HG03135 (cell line): ENCODE data around the gene KIAA1755.

Source experiments
- ATAC-seq: cut with Tn5 transposase; IDR thresholded peaks from one replicate; pipeline ENCODE4 v1.9.1; 2021; ENCODE audit warnings: mild to moderate bottlenecking, moderate library complexity; ENCODE audit not compliant: unreplicated experiment

KIAA1755 gene

DNA sequence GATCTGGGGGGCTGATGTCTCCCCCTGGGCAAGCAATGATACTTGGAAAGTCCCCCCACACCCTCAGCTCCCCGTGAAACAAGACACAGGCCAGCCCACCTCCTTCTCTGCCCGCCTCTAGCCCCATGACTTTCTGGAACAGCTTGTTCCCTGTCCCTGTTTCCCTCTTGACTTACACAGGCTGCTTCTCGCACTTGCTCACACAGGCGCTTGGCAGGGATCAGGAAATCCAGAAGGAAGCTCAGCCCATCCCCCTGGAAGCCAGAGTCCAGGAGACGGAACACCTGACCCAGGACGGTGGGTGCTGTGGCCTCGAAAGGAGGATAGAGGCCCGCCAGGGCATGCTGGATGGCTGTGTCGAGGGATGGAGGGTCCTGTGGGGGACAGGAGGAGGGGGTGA, 14.8 kb downstream of the KIAA1755 start:
- ATAC-seq: no peak

GRCh38 chr20:38243709-38244020, 16.9 kb downstream of the KIAA1755 start:
- no peak for ATAC-seq

GRCh38 chr20:38242848-38243708, 17.5 kb downstream of the KIAA1755 start:
- no peak for ATAC-seq

GRCh38 chr20:38241201-38241600, 19.3 kb downstream of the KIAA1755 start:
- no peak for ATAC-seq

- no peak for ATAC-seq
These were observed 21.1 kb downstream of the KIAA1755 start for GRCh38 chr20:38239441-38239840.

- no peak for ATAC-seq
These were observed 21.7 kb downstream of the KIAA1755 start for GRCh38 chr20:38238829-38239228.

DNA sequence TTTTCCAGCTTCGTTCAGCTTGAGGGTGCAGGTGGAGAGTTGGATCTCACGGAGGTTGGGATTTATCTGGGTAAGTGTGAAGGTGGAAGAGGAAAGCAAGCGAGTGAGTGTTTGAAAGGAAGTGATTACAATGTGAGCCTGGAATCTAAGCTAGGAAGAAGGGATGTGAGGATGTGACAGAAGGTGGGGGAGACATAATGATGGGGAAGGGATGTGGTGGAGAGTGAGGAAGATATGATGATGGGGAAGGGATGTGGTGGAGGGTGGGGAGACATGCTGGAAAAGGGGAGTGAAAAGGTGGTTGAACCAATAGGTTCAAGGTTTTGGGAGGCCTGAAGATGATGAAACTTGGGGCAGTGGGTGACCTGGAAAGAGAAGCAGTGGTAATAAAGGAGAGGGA, 23.2 kb downstream of the KIAA1755 start:
- ATAC-seq: no peak

- ATAC-seq: no peak
These were observed 28.9 kb downstream of the KIAA1755 start for GRCh38 chr20:38231531-38232121.

- ATAC-seq: no peak
These were observed 29.5 kb downstream of the KIAA1755 start for GRCh38 chr20:38230957-38231526.

DNA sequence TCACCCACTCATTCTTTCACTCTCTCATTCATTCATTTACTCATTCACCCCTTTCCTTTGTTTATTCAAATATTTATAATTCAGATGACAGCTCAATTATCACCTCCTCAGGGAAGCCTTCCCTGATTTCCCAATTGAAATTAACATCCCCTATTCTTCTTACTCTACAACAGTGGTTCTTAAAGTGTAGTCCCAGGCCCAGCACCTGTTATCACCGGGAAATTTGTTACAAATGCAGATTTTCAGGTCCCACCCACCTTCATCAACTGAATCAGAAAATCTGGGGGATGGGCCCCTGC, 30.3 kb downstream of the KIAA1755 start:
- no peak for ATAC-seq

DNA sequence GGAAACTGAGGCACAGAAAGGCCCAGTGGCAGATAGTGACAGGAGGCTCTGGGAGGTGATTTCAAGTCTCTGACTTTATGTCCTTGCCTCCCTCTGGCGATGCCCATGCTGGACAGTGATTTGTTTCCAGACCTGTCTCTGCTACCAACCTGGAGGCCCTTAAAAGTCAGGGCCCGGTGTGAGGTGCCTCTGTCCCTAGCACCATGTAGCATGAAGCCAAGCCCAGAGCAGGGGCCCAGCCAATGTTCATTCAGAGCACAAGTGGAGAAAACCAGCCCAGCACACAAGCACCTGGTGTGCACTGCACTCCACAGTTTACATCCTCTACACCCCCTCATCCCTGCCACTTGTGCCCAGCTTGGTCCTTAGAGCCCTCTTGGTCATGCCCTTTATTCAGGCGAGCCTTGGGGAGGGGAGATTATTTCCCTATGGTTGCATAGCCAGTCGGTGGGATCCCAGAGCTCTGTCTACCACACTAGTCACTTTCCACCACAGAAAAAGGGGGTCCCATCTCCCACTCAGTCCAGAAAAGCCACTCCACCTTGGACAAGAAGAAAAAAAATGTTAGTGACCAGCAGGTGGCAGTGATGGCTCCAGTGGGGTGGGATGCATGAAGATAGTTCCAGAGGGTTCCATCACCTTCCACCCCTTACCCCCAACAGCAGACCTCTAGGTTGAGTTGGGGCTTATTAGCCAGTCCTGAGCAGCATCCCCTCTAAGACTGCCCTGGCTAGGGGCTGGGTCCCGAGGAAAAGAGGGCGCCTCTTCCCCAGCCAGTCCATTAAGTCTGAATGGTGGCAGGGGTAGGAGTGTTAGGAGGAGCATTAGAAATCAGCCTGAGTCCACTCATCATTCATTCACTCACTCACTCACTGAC, 30.9 kb downstream of the KIAA1755 start:
- no peak for ATAC-seq

GRCh38 chr20:38228436-38228835, 32.1 kb downstream of the KIAA1755 start:
- ATAC-seq: no peak

DNA sequence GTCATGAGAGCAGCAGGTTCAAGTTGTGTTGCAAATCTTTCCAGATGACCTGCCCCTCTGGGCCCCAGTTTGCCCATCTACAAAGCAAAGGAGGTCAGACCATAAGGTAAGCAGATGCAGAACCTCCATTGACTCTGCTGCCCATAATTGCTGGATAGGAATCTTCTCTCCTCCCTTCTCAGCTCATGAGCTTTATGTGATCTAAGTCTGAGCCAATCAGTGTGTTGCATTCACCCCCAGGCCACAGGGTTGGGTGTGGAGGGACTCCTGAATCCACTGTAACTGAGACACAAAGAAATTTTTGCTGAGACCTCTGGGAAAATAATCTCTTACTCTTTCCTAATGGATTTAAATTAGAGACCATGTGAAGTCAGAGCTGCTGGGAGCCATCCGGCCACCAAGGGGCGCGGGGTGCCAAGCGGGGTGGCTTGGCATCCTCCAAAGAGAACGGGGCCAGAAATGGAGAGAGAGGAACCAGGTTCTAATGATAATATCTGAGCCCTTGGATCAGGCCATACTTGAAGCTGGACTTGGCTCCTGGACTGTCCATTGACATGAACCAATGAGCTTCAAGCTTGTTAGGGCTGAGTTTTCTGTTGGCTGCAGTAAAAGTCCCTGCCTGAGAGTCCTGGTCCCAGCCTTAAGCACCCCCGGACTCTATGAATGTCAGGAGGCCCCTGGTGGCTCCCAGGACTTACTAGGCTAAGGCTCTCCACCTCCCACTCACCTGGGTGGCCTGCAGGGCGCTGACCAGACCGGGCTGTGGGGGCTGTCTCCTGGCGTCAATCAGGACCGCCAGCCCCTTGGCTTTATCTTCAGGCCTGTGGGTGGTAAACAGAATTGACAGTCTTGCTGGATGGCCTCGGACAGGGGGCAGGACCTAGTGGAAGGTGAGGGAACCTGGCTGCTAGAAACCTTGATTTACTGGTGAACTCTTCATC, 32.8 kb downstream of the KIAA1755 start:
- ATAC-seq: no peak

- no peak for ATAC-seq
These were observed 34.0 kb downstream of the KIAA1755 start for GRCh38 chr20:38226553-38226952.

- no peak for ATAC-seq
These were observed 34.7 kb downstream of the KIAA1755 start for GRCh38 chr20:38225900-38226263.

- no peak for ATAC-seq
These were observed 35.2 kb downstream of the KIAA1755 start for GRCh38 chr20:38225240-38225899.

- ATAC-seq: no peak
These were observed 36.0 kb downstream of the KIAA1755 start for GRCh38 chr20:38224531-38224930.

GRCh38 chr20:38223743-38224100, 36.8 kb downstream of the KIAA1755 start:
- ATAC-seq: no peak

- no peak for ATAC-seq
These were observed 37.4 kb downstream of the KIAA1755 start for GRCh38 chr20:38222923-38223742.
